Measurements from ENCODE around the gene SERAC1. TPM values are rescaled to one million over a fixed set of nuclear protein-coding genes. Genes with fewer than 3 reads are reported as not detected.

Gene SERAC1
- total RNA-seq, 1 experiment from 2014 or later: 7.6 TPM

DNA sequence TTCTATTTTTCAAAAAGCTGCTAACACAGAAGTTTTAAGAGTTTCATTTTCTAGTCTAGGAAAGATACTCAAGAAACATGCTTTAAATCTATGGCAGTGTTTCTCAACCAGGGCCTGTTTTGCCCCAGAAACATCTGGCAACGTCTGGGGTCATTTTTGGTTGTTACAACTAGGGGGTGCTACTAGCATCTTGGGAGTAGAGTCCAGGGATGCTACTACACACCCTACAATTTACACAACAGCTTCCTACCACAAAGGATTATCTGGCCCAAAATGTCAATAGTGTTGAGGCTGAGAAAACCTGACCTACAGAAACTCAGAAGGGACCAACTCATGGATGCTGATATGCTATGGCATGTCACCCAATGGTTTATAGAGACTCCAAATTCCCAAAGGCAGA lies 24.4 kb downstream of the SERAC1 start:
- no peaks in the 10 kb centered on the region for H4K20me1 ChIP-seq (ENCODE audit: control insufficient read depth, insufficient read depth, insufficient read length)
- H2BK12ac ChIP-seq (ENCODE audit: insufficient read length, low read depth, low read length): no peak overlapping the region
- no peak overlapping the region for H2BK120ac ChIP-seq (ENCODE audit: low read depth, low read length, poor library complexity, severe bottlenecking)
- H3K4me2 ChIP-seq (ENCODE audit: insufficient read depth, insufficient read length, low read length): no peak overlapping the region
- no peak overlapping the region for H2BK15ac ChIP-seq (ENCODE audit: low read depth, low read length)
- DNase-seq: peak; percentile 36
- no peak overlapping the region for H3K23ac ChIP-seq (ENCODE audit: insufficient read length, low read depth, low read length)
- no peak overlapping the region for H3T11ph ChIP-seq (ENCODE audit: low read length)
- Mint-ChIP-seq H3K27ac (no peak overlapping the region), H3K4me3 (no peak overlapping the region), H3K4me1 (peaks cover 0 to 5% of the 10 kb centered on the region in 2 experiments; a peak in 1 of 4 replicates), H3K27me3 (ENCODE audit: low read depth) (no peaks in the 10 kb centered on the region), H3K36me3 (ENCODE audit: insufficient read depth in 1 of 3, low read depth in 3 of 3) (peaks cover 13 to 41% (median 34%) of the 10 kb centered on the region in 3 experiments; a peak in 6 of 7 replicates), H3K9me3 (no peaks in the 10 kb centered on the region)
- no peaks in the 10 kb centered on the region for H3K79me2 ChIP-seq (ENCODE audit: insufficient read depth, low read length)
- H3K18ac ChIP-seq (ENCODE audit: insufficient read length, low read depth, low read length): no peak overlapping the region
- H3K27me3 ChIP-seq (ENCODE audit: insufficient read depth, low read length): no peaks in the 10 kb centered on the region
- H3K79me1 ChIP-seq (ENCODE audit: insufficient read depth, low read depth, low read length, poor library complexity, severe bottlenecking): no peaks in the 10 kb centered on the region
- no peak overlapping the region for H4K8ac ChIP-seq (replicated peaks; ENCODE audit: insufficient read length, low read depth, low read length)
- no peak overlapping the region for H3K14ac ChIP-seq (ENCODE audit: insufficient read depth, low read length)
- no peak overlapping the region for H3K27ac ChIP-seq (ENCODE audit: insufficient read length, low read depth, low read length)
- H4K5ac ChIP-seq (ENCODE audit: insufficient read length, low read depth, low read length): no peak overlapping the region
- no peak overlapping the region for H4K91ac ChIP-seq (ENCODE audit: insufficient read length, low read depth, low read length)
- H2AK5ac ChIP-seq (ENCODE audit: insufficient read length, low read length): no peak overlapping the region
- TF ChIP-seq CTCF (conservative IDR thresholded peaks at IDR 0.05): peak; percentile 77
- no peaks in the 10 kb centered on the region for H3K23me2 ChIP-seq (ENCODE audit: insufficient read length, low read depth, low read length, poor library complexity, severe bottlenecking)
- H3K4ac ChIP-seq (ENCODE audit: low read depth, low read length): no peak overlapping the region
- H3K9ac ChIP-seq (ENCODE audit: extremely low read depth, insufficient read length, low read length): no peak overlapping the region
- no peak overlapping the region for H2BK5ac ChIP-seq (ENCODE audit: insufficient read length, low read length)
- no peak overlapping the region for H2AFZ ChIP-seq (ENCODE audit: low read length)
- no peak overlapping the region for H3K56ac ChIP-seq (ENCODE audit: insufficient read length, low read depth, low read length)
- H2BK20ac ChIP-seq (ENCODE audit: low read depth, low read length, poor library complexity, severe bottlenecking): no peak overlapping the region
- H3K4me1 ChIP-seq (ENCODE audit: insufficient read depth, low read length): no peaks in the 10 kb centered on the region
- H3K9me3 ChIP-seq (ENCODE audit: control insufficient read depth, low read depth, low read length): no peaks in the 10 kb centered on the region
- no CpG with 5 or more reads among the region's 1 CpG for WGBS (ENCODE audit: extremely low coverage, insufficient read length, low lambda C conversion rate)

Data from H9 (cell line).